HG03159 (cell line): ENCODE results near the gene MARVELD3.

Experiments used
- ATAC-seq: cut with Tn5 transposase; IDR thresholded peaks from one replicate; pipeline ENCODE4 v1.9.1; 2021; ENCODE audit warnings: mild to moderate bottlenecking, moderate library complexity; ENCODE audit not compliant: unreplicated experiment

Gene MARVELD3

DNA sequence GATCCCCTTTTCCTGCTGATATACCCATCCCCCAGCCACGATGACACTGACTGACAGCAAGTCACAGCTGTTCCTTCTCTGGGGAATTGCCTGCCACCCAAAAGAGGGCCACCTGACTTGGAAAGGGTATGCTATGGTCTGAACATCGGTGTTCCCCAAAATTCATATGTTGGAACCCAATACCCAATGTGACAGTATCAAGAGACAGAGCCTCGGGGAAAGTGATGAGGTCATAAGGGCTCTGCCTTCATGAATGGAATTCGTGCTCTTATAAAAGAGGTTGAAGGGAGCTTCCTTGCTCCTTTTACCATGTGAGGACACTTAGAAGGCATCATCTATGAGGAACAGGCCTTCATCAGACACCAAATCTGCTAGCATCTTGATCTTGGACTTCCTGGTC lies 7.6 kb upstream of the MARVELD3 start:
- no peak for ATAC-seq

DNA sequence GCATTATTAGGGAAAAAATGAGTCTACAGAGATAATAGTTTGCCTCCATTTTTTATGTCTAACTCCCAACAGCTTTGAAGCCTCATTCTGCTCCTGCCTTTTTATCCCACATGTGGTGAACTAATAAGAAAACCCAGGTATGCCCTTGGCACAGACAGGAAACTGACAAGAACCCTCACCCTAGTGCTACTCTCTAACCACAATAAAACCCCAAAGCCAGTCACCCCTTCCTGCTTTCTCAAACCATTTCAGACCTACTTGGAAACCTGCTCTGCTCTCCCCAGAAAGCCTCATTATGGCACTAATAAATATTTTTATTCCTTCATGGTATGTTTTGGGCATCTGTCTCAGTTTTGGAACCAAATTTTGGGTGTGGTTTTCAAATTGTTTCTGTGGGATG lies 3.9 kb upstream of the MARVELD3 start:
- ATAC-seq = no peak

DNA sequence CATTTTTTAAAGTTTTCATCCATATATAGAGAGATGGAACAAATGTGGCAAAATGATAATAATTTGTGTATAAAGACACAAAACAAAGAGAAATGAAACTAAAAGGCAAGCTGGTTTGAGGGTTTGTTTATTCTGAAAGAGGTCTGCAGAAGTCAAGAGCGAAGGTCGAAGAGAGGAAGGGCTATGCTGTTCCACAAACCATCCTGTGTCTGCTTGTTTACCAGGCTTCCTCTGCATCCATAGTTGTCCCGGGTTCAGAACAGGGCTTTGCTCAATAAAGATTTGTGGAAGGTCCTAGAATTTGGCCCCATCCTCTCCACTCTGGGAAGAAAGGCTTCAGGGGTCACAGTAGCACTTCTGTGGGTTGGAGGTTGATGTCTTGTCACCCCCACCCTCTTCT lies 2.4 kb upstream of the MARVELD3 start:
- ATAC-seq = no peak

DNA sequence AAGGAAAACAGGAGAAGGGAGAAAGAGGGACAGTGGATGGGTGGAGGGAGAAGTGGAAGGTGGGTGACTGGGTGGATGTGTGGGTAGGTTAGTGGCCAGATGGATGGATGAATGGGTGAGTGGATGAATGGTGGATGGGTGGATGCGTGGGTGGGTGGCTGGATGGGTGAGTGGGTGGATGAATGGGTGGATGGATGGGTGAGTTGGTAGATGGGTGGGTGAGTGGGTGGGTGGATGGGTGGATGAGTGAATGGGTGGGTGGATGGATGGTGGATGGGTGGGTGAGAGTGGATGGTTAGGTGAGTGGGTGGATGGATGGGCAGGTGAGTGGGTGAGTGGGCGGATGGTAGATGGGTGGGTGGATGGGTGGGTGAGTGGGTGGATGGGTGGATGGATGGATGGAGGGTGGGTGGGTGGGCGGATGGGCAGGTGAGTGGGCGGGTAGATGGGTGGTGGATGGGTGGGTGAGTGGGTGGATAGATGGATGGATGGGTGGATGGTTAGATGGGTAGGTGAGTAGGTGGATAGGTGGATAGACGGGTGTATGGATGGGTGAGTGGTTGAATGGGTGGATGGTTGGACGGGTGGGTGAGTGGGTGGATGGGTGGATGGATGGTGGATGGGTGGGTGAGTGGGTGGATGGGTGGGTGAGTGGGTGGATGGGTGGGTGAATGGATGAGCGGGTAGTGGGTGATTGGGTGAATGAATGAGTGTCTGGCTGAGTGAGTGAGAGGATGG lies 702 bp upstream of the MARVELD3 start:
- no peak for ATAC-seq

DNA sequence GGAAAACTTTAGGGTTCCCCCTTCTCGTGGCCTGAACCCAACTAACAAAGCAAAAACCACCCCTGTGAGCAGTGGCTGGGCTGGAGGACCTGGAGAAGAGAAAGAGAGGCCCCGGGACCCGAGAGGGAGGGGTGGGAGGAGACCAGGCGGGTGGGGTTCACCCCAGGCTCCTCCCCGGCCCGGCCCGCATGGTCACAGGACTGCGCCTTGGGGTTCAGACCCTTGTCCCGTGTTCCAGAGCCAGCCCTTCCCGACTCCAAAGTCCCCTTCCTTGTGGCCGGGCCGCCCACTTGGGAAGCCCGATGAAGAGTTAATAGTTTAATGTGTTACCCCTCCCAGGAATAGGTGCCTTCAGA lies 852 bp downstream of the MARVELD3 start:
- no peak for ATAC-seq

DNA sequence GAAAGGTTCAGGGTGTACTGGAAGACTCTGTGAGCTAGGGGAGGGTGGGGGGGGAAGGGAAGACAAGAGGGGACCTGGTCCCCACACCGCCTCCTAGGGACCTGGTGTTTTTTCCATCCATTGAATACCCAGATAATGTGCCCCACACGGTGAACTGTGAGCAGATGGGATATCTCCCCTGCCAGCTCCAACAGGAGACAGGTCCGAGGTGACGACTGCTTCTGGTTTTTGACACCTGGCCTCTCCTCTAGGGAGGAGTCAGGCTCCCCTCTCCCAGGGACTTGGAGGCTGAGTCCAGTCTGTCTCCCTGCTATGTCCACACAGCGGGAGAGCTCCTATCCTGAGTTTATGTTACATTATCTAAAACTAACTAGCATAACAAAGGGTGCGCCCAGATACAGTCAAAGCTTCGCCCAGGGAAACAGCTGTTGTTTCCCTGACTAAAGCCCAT lies 1.8 kb downstream of the MARVELD3 start:
- ATAC-seq = no peak

DNA sequence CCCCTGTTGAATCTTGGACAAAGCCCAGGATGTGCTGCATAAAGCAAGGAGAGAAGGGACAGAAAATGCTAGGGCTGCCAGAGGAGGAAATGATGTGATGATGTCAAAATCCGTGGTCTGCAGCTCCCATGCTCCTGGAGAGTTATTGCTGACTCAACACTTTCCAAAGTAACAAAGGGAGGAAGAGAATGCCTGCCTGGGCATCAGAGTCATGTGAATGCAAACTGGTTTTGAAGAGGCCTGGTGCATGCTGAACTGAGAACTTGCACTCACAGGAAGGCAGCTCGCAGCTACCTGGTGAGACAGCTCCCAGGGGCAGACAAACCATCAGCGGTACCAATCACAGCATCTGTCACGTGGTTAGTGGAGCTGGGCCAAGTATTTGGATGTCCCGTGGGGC lies 2.8 kb downstream of the MARVELD3 start:
- no peak for ATAC-seq

DNA sequence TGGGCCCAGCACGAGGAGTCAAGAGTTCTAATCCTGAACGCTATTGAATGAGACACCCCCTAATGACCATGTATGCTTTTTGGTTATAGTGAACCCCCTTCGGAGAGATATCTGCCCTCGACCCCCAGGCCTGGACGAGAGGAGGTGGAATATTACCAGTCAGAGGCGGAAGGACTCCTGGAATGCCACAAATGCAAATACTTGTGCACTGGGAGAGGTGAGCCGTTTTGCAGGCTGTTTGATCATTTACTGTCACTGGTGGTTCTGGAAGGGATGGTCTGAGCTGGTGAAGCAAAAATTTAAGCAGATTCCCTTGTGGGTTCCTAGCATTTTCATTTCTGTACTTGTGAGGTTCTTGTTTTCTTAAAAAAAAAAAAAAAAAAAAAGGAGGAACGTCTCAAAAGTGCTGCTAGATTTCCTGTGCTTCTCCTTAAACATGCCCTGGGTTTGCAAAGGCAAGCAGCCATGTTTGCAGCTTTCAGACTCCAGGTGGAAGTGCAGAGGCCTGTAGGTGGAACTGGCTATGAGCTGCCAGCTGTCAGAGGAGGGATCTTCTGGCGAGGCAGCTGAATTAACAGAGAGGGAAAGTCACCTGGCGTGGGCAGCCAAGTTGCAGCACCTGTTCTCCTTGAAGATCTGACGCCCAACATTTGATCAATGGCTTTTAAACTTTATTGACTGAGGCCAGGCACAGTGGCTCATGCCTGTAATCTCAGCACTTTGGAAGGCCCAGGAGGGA lies 3.5 kb downstream of the MARVELD3 start:
- no peak for ATAC-seq

DNA sequence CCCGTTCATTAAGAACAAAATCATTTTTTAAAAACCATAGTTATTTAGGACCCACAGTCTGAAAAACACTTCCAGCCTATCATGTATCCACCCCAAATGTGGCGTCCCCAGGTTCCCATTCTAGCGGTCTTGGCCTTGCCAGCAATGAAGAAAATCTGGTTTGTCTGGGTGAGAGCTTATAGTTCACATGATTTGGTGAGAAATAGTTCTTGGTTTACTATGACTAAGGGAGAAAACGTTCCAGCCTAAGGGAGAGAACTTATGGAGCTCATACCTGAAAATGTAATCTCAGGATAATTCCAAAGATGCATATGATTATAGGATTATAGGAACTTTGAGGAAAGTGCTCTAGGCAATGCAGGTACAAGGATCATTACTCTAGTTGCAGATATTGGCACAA lies 4.8 kb downstream of the MARVELD3 start:
- no peak for ATAC-seq

DNA sequence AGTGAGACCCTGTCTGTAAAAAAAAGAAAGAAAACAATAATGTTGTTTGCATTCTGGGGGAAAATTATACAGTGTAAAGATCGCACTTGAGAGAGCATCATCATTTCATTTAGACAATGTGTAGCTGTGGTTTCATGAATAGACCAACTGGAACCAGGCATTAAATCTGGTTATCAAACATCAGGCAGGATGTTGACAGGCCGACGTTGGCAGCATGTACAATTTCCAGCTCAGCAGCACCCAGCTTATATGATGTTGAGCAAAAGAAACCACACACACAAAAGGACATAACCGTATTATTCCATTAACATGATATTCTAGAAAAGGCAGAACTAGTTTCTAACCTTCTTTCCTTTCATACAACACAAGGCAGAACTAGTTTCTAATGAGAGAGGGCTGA lies 5.8 kb downstream of the MARVELD3 start:
- ATAC-seq = no peak

DNA sequence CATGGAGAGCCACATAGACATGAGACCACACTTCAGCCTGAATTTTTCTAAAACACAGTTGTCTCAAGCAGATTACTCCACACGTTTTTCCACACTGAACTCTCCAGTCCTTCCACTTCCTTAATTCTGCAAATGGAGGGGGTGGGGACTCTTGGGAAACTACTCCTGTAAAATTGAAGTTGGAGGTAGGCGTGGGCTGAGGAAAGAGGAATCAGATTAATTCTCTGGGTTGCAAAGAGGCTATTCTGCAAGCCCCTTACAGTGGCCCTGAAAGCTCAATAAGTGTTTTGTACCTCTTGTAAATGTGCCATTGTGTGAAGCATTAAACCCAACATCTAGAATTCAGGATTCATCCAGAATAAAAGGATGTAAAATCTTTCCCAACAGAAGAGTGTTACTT lies 9.6 kb downstream of the MARVELD3 start:
- ATAC-seq = no peak

DNA sequence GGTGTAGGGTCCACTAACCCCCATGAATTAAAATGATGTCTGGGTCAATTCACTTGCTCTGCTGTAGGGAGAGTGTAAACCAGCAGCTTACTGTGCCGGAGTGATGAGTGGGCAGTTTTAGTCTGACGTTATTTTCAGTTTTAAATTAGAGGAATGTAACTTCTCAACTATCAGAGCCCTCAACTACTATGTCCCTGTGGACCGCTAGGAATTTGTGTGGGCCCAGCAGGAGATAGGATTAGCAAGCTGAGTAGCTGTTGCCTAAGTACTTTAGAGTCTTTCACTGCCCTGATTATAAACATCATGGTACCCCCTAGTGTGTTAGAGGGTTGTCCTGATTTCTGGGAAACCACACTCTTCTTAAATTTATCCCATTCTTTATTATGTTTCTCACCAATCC lies 11.4 kb downstream of the MARVELD3 start:
- no peak for ATAC-seq

DNA sequence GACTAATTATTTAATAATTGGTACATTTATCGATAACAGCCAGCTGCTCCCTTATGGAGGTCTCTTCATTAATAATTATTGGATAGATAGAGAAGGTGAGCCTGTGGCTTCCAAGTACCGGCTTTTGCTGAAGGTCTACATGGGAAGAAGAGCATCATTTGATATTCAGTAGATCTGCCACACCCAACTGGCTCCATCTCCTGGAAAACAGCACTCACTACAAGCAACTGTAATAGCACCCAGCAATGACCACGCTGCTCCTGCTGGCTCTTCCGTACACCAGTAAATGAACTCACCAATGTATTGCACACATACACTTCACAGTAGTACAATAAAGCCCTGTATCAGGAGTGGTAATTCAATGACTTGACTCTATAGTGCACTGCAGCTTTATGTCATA lies 19.5 kb downstream of the MARVELD3 start:
- no peak for ATAC-seq

DNA sequence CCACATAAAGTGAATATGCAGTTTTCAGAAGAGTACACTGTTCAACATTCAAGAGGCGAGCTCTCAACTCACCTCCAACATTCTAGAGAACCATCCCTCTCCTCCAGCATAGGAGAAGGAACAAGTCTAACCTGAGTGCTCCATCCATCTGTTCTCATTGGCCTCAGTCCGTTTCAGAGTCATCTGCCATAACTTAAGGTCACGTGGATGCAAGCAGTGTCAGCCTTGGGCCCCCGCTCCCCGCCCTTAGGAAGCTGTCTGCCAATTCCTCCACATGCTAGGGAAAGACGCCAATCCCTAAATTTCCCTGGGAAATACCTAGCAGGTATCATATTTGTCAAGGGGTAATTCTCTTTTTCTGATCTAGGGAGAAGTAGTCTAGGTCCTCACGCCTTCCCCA lies 21.4 kb downstream of the MARVELD3 start:
- ATAC-seq = no peak

DNA sequence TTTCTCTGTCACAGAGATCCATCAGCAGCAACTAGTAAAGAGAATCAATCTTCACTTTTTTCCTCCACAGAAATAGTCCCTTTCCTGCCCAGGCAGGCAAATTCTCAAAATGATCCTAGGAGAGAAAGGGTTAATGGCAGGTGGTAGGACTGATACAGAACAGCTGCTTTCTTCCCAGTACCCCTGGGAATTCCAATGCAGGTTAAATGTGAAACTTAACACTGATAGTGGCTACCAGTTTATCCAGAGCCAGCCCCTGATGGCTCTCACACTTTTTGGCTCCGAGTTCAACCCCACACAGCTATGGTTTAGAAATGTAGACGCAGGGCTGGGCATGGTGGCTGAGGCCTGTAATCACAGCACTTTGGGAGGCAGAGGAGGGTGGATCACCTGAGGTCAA lies 22.2 kb downstream of the MARVELD3 start:
- no peak for ATAC-seq

DNA sequence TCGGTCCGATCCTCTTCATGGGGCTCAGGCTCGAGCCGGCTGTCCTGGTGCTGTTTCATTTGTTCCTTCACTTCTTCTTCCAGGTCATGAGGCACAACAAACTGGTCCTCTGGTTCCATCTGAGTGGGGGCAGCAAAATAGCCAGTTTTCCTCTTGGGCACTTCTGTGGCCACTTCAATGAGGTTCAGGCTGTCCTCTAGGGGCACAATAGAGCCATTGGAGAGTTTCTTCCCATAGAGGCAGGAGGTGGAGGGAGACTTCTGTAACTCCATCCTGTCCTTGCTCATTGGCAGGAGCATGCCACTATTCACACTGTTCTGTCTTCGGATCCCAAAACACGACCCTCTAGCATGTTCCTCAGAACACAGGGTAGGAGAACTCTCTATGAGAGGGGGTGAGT lies 22.9 kb downstream of the MARVELD3 start:
- no peak for ATAC-seq

DNA sequence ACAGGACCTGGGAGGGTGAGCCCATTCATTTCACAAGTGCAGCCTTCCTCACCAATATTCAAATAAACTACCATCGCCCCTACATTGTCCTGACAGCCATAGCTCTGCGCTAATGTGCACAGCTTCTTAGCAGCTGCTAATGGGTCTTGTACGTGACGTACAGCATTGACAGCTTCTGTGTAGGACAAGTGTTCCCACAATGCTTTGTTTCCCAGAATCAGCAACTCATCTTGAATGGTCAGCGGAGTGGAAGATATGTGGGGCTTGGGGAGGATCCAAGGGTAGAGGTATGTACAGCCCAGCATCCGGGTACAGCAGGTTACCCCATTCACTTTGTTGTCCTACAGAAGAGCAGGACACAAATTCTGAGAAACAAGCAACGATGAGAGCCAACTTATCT lies 23.7 kb downstream of the MARVELD3 start:
- no peak for ATAC-seq

DNA sequence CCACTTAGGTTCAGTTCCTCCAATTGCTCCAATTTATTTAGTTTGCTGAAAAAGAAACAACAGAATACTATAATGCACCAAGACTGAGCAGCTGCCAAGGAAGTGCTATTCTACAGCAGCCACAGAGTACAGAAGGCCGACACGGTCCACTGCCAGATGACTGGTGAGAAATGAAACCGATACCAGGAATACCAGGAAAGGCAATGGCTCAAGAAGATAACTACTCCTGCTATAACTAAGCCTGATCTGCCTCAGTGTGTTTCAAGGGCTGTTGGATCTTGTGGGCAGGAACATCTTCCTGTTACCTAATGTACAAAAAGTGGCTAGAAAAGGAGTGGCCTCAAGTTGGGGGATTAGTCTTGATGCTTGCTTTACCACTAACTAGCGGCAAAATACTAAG lies 32.8 kb downstream of the MARVELD3 start:
- ATAC-seq = no peak

DNA sequence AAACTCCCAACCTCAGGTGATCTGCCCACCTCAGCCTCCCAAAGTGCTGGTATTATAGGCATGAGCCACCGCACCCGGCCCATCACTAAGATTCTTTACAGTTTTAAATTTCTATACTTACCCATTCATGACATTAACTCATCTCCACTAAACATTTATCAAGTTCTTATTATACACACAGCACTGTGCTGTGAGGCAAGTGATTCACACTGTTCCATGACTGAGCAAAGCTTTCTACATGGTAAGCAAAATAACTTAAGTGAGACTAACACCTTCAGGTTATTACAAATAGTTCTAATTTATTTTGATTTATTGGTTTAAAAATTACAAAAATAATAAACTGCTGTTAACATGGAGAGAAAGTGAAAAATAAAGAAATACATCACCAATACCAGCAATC lies 33.5 kb downstream of the MARVELD3 start:
- no peak for ATAC-seq

DNA sequence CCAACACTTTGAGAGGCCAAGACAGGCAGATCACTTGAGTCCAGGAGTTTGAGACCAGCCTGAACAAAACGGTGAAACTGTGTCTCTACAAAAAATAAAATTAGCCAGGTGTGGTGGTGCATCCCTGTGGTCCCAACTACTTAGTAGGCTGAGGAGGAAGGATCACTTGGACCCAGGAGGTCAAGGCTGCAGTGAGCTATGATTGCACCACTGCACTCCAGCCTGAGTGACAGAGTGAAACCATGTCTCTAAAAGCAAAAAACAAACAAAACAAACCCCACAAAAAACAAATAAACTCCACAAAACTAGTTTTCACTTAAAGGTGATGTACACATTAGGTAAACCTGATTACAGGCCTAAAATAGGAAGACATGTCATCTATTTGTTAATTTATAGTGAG lies 40.3 kb downstream of the MARVELD3 start:
- ATAC-seq = no peak

DNA sequence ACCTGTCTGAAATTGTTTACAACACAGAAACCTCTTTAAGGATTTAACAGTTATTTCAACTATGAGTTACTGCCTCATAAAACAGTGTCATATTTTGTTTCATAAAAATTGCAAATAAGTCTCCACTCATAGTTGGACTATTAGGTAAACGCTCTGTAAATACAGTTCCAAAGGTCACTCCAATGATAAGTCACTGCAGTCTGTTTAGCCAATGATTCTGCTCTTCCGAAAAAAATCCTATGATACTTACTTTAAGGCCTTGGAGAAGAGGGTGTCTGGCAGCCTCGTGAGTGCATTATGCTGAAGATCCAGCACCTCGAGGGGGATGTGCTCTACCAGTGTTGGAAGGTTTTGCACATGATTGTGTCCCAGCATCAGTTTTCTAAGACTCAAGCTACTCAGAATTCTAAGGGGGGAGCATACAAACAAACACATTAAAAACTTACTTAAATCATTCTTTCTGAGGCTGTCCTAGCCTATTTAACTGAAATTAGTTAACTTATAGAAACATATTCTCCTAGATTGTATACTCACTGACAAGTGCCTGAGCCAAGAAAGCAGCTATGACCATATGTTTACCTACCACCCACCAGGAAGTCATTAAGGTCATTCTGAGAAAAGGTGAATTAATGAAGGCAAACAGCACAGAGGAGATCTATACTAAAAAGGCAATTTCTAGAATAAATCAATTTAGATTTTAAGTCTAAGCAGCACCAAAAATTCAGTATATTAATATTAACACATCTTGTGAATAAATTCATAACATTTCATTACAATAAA lies 41.1 kb downstream of the MARVELD3 start:
- no peak for ATAC-seq
